T47D (cell line): Measurements from ENCODE around the gene LDLRAD1.
"Not testable (repeated sequence)": the region's sequence is repeated elsewhere in the genome, so short reads cannot be mapped to it uniquely, and the experiment has no call there.

Experiments used
- DNase-seq, 2 experiments: peaks; one replicate each; pipeline versions ENCODE4 v3.0.0 to v3.0.0-alpha.2; 2011 to 2012; ENCODE audit warnings: low read depth in 1 of 2, low spot score in 1 of 2
- JUND ChIP-seq: IDR thresholded peaks from 2 replicates; pipeline ENCODE4 v1.6.1; 2012; ENCODE audit warnings: low read depth
- in situ Hi-C: cut with HindIII; loops from 2 replicates; pipeline ENCODE4 v1.10.0; 2016; ENCODE audit warnings: low sequenced_read_pairs, low pct_unique_long_range_greater_than_20kb

The LDLRAD1 gene

GRCh38 chr1:53999920-54000319 lies 18.1 kb downstream of the LDLRAD1 start:
- DNase-seq = no peak
- no peak for TF ChIP-seq JUND
- in situ Hi-C loops = no loop called here

GRCh38 chr1:53998223-53998622 lies 19.8 kb downstream of the LDLRAD1 start:
- in situ Hi-C loops = no loop called here
- no peak for DNase-seq
- no peak for TF ChIP-seq JUND

GRCh38 chr1:53995683-53996082 lies 22.3 kb downstream of the LDLRAD1 start:
- no peak for DNase-seq
- no peak for TF ChIP-seq JUND
- in situ Hi-C loops = no loop called here

- in situ Hi-C loops, DNase-seq: not testable (repeated sequence)
These were observed 23.5 kb downstream of the LDLRAD1 start for GRCh38 chr1:53994516-53994915.

GRCh38 chr1:53992085-53992874 lies 25.7 kb downstream of the LDLRAD1 start:
- DNase-seq = no peak
- in situ Hi-C loops = no loop called here
- no peak for TF ChIP-seq JUND

GRCh38 chr1:53987880-53988279 lies 30.1 kb downstream of the LDLRAD1 start:
- no peak for TF ChIP-seq JUND
- in situ Hi-C loops = no loop called here
- DNase-seq = no peak

GRCh38 chr1:53986458-53986857 lies 31.5 kb downstream of the LDLRAD1 start:
- in situ Hi-C loops = no loop called here
- no peak for DNase-seq
- no peak for TF ChIP-seq JUND

- no peak for DNase-seq
- no peak for TF ChIP-seq JUND
- in situ Hi-C loops = no loop called here
These were observed 33.3 kb downstream of the LDLRAD1 start for GRCh38 chr1:53984726-53985125.

- in situ Hi-C loops = no loop called here
- DNase-seq = no peak
- no peak for TF ChIP-seq JUND
These were observed 35.3 kb downstream of the LDLRAD1 start for GRCh38 chr1:53982763-53983104.

- in situ Hi-C loops = no loop called here
- DNase-seq = no peak
- no peak for TF ChIP-seq JUND
These were observed 35.8 kb downstream of the LDLRAD1 start for GRCh38 chr1:53982034-53982762.

- DNase-seq = no peak
- TF ChIP-seq JUND = no peak
- in situ Hi-C loops = no loop called here
These were observed 36.8 kb downstream of the LDLRAD1 start for GRCh38 chr1:53981220-53981619.

- DNase-seq = no peak
- TF ChIP-seq JUND = no peak
- in situ Hi-C loops = no loop called here
These were observed 38.1 kb downstream of the LDLRAD1 start for GRCh38 chr1:53979712-53980450.

- no peak for DNase-seq
- TF ChIP-seq JUND = no peak
- in situ Hi-C loops = no loop called here
These were observed 42.1 kb downstream of the LDLRAD1 start for GRCh38 chr1:53975861-53976260.

GRCh38 chr1:53971718-53972117 lies 46.3 kb downstream of the LDLRAD1 start:
- TF ChIP-seq JUND = no peak
- in situ Hi-C loops = no loop called here

GRCh38 chr1:53969323-53969722 lies 48.7 kb downstream of the LDLRAD1 start:
- in situ Hi-C loops, DNase-seq: not testable (repeated sequence)

More at GRCh38 chr1:53971718-53972117, 46.3 kb downstream of the LDLRAD1 start:
- no peak for DNase-seq
